SK-N-SH treated with all-trans-retinoic acid at 6 μM for 48 hours (cell line): ENCODE data around the gene SC5D.

Source experiments
- CREB5 ChIP-seq: fragments of 250-450 bp; sonication (Bioruptor Pico); IDR thresholded peaks from 2 replicates; pipeline ENCODE4 v1.5.1; 2020; ENCODE audit warnings: low read depth, mild to moderate bottlenecking, moderate library complexity
- OSR1 ChIP-seq: fragments of 250-450 bp; sonication (Bioruptor Pico); IDR thresholded peaks from 2 replicates; pipeline ENCODE4 v1.8.0; 2022; ENCODE audit warnings: moderate library complexity, mild to moderate bottlenecking, inconsistent platforms
- POU6F1 ChIP-seq: fragments of 250-450 bp; sonication (Bioruptor Pico); IDR thresholded peaks from 2 replicates; pipeline ENCODE4 v1.8.0; 2021; ENCODE audit warnings: low read depth, mild to moderate bottlenecking, moderate library complexity, borderline replicate concordance
- TCF4 ChIP-seq: fragments of 250-450 bp; sonication (Bioruptor Pico); IDR thresholded peaks from 2 replicates; pipeline ENCODE4 v1.8.0; 2021; ENCODE audit warnings: mild to moderate bottlenecking, moderate library complexity, borderline replicate concordance
- ZFP30 ChIP-seq: fragments of 450-650 bp; formaldehyde crosslinking; IDR thresholded peaks from 2 replicates; pipeline ENCODE4 v1.5.0; 2022; ENCODE audit warnings: mild to moderate bottlenecking, moderate library complexity

- TF ChIP-seq OSR1 (CRISPR knock-in tag) (no peak), POU6F1 (CRISPR knock-in tag) (no peak), TCF4 (CRISPR knock-in tag) (no peak), ZFP30 (no peak), CREB5 (CRISPR knock-in tag) (no peak)
Measured at GRCh38 chr11:121257976-121258375, 34.6 kb upstream of the SC5D start.
